ENCODE results near the gene ASTL. TPM values are rescaled to one million over a fixed set of nuclear protein-coding genes. Genes with fewer than 3 reads are reported as not detected.

ASTL gene
- total and polyA plus RNA-seq, 2 donors (not counting 3 experiments of a cell fraction or from before 2014, with no cell fraction given), result not detected

- Histone ChIP-seq H3K79me2 (ENCODE audit: control insufficient read depth, insufficient read depth, low read length) (no peaks in the 10 kb centered on the region), H3K9ac (replicated peaks; ENCODE audit: extremely low read depth, insufficient read depth, low read length) (no peak overlapping the region), H3K27me3 (ENCODE audit: control insufficient read depth in 2 of 2, insufficient read depth in 2 of 2, low read length in 2 of 2) (peaks cover 0 to 3% of the 10 kb centered on the region in 2 experiments), H3K4me2 (ENCODE audit: insufficient read depth, low read length) (no peak overlapping the region), H3K4me3 (replicated peaks in 1 of 3; ENCODE audit: insufficient read depth in 1 of 3, low read depth in 1 of 3, low read length in 3 of 3) (no peak overlapping the region), H3K27ac (ENCODE audit: insufficient read depth, low read depth, low read length) (no peak overlapping the region), H3K9me1 (replicated peaks; ENCODE audit: control insufficient read depth, extremely low read depth, insufficient read depth, low read length) (no peaks in the 10 kb centered on the region), H3K4me1 (ENCODE audit: control insufficient read depth, extremely low read depth, insufficient read depth, low read length) (no peaks in the 10 kb centered on the region), H3K9me3 (replicated peaks; ENCODE audit: control insufficient read depth, insufficient read depth, low read length) (no peaks in the 10 kb centered on the region), H2AFZ (ENCODE audit: low read depth, low read length) (no peak overlapping the region), H3K36me3 (ENCODE audit: control insufficient read depth in 2 of 2, extremely low read depth in 1 of 2, insufficient read depth in 2 of 2, low read length in 2 of 2) (no peaks in the 10 kb centered on the region), H4K20me1 (replicated peaks; ENCODE audit: control insufficient read depth, extremely low read depth, insufficient read depth, low read length) (no peaks in the 10 kb centered on the region)
- FAIRE-seq, result no peak
- BruUV-seq (replicated peaks), result no TSS peak
- ChIA-PET POLR2A (no interaction called here), CTCF (interaction anchor here (1.4 to 2.7 kb wide), 2 partner anchors 9 kb away, joined by 3 to 18 read pairs; partner anchors contain the start of gene ADRA2B)
- intact Hi-C loops (cut with micrococcal nuclease) (no loop called here), dilution Hi-C loops (cut with MboI; ENCODE audit: extremely low pct_ligation_motif_present, low sequenced_read_pairs) (no loop called here)
- TF ChIP-seq MAX (IDR thresholded peaks at IDR 0.05; ENCODE audit: insufficient read depth, insufficient read length), result no peak
- no peak for TF ChIP-seq GATA2 (IDR thresholded peaks at IDR 0.05; ENCODE audit: insufficient read depth, insufficient read length, low read depth, low read length)
- TF ChIP-seq EZH2 (IDR thresholded peaks at IDR 0.05; ENCODE audit: borderline replicate concordance, low read depth, low read length, severe bottlenecking), result no peak
- no peak for DNase-seq (ENCODE audit: low read depth, low spot score)
These were observed 30.6 kb downstream of the ASTL start for GRCh38 chr2:96107708-96108065.

DNA sequence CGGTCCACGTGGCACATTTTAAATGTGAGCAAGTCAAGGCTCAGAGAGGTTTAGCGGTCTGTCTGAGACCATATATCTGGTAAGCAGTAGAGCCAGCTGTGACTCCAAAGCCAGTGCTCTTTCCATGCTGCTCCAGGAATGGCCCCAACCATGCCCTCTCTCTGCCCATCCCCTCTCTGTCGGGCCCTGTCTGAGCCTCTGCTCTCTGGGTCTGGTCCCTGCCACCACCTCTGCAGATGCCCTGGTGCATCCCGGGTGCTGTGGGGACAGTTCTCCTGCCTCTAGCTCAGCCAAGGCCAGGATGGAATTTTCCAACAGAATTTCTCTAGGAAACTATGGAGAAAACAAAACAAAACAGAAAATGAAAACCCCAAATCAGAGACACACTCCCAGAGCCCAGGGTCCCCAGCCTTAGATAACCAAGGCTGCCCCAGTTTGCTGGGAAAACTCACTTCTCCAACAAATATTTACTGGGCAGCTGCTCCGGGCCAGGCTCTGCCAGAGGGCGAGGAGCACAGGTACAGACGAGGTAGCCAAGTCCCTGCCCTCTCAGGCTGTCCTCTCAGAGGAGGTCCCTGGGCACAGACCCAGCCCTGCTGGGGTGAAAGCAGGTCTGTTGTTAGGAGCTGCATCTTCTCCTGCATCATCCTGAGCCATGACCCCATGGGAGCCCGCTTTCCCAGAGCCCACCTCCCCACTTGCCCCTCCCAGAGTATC is 31.2 kb downstream of the ASTL start:
- no peak for TF ChIP-seq MAX (IDR thresholded peaks at IDR 0.05; ENCODE audit: insufficient read depth, insufficient read length)
- TF ChIP-seq MYC (IDR thresholded peaks at IDR 0.05; ENCODE audit: low read depth, low read length), result no peak
- no peak for TF ChIP-seq CTCF (IDR thresholded peaks at IDR 0.05; ENCODE audit: extremely low read depth in 1 of 2, insufficient read depth in 1 of 2, low read depth in 1 of 2, low read length in 2 of 2)
- TF ChIP-seq JUN (IDR thresholded peaks at IDR 0.05; ENCODE audit: borderline replicate concordance, insufficient read depth, insufficient read length, low read depth), result no peak
- no peak for TF ChIP-seq EZH2 (IDR thresholded peaks at IDR 0.05; ENCODE audit: borderline replicate concordance, low read depth, low read length, severe bottlenecking)
- no peak for TF ChIP-seq FOS (IDR thresholded peaks at IDR 0.05; ENCODE audit: borderline replicate concordance, insufficient read depth, low read length)
- TF ChIP-seq POLR2A (IDR thresholded peaks at IDR 0.05; ENCODE audit: low read depth, low read length), result no peak
- TF ChIP-seq POLR2AphosphoS5 (IDR thresholded peaks at IDR 0.05; ENCODE audit: insufficient read depth, low read depth, low read length), result no peak
- TF ChIP-seq GATA2 (IDR thresholded peaks at IDR 0.05; ENCODE audit: insufficient read depth, insufficient read length, low read depth, low read length), result no peak
- CTCF ChIA-PET, result interaction anchor here (2.7 kb wide), 1 partner anchor 10 kb away, joined by 18 read pairs; the partner anchor contains the start of gene ADRA2B
- no peaks in the 10 kb centered on the region for H3K9me3 ChIP-seq (replicated peaks; ENCODE audit: control insufficient read depth, insufficient read depth, low read length)

More for the DNA sequence above, 31.2 kb downstream of the ASTL start:
- dilution Hi-C loops (cut with MboI; ENCODE audit: extremely low pct_ligation_motif_present, low sequenced_read_pairs) (no loop called here), intact Hi-C loops (cut with micrococcal nuclease) (no loop called here)
- no peaks in the 10 kb centered on the region for H3K9me1 ChIP-seq (replicated peaks; ENCODE audit: control insufficient read depth, extremely low read depth, insufficient read depth, low read length)
- BruUV-seq (replicated peaks), result no TSS peak
- H3K36me3 ChIP-seq (ENCODE audit: control insufficient read depth in 2 of 2, extremely low read depth in 1 of 2, insufficient read depth in 2 of 2, low read length in 2 of 2), result no peaks in the 10 kb centered on the region
- POLR2A ChIA-PET, result no interaction called here
- no peaks in the 10 kb centered on the region for H3K79me2 ChIP-seq (ENCODE audit: control insufficient read depth, insufficient read depth, low read length)
- H3K9ac ChIP-seq (replicated peaks; ENCODE audit: extremely low read depth, insufficient read depth, low read length), result no peak overlapping the region
- FAIRE-seq, result no peak
- H3K4me2 ChIP-seq (ENCODE audit: insufficient read depth, low read length), result no peak overlapping the region
- no peak overlapping the region for H2AFZ ChIP-seq (ENCODE audit: low read depth, low read length)
- H4K20me1 ChIP-seq (replicated peaks; ENCODE audit: control insufficient read depth, extremely low read depth, insufficient read depth, low read length), result no peaks in the 10 kb centered on the region
- H3K27ac ChIP-seq (ENCODE audit: insufficient read depth, low read depth, low read length), result no peak overlapping the region
- no peak for DNase-seq (ENCODE audit: low read depth, low spot score)
- no peak overlapping the region for H3K4me3 ChIP-seq (replicated peaks in 1 of 3; ENCODE audit: insufficient read depth in 1 of 3, low read depth in 1 of 3, low read length in 3 of 3)
- no peaks in the 10 kb centered on the region for H3K4me1 ChIP-seq (ENCODE audit: control insufficient read depth, extremely low read depth, insufficient read depth, low read length)
- H3K27me3 ChIP-seq (ENCODE audit: control insufficient read depth in 2 of 2, insufficient read depth in 2 of 2, low read length in 2 of 2), result peaks cover 0 to 3% of the 10 kb centered on the region in 2 experiments

All from endothelial cell of umbilical vein (primary cell).